ENCODE measurements around the gene MTFP1.

GRCh38 chr22:30422481-30423300, 2.9 kb upstream of the MTFP1 start:
- TF ChIP-seq POLR2A (IDR thresholded peaks at IDR 0.05; ENCODE audit: low read length): no peak
- TF ChIP-seq GATA1 (IDR thresholded peaks at IDR 0.05; ENCODE audit: low read depth, low read length): no peak

Data from erythroblast (primary cell).